ENCODE results near the gene CCDC175. TPM values are rescaled to one million over a fixed set of nuclear protein-coding genes. Genes with fewer than 3 reads are reported as not detected.

CCDC175 gene
- total and polyA plus RNA-seq, 2 donors (not counting 3 experiments of a cell fraction or from before 2014, with no cell fraction given), result not detected

DNA sequence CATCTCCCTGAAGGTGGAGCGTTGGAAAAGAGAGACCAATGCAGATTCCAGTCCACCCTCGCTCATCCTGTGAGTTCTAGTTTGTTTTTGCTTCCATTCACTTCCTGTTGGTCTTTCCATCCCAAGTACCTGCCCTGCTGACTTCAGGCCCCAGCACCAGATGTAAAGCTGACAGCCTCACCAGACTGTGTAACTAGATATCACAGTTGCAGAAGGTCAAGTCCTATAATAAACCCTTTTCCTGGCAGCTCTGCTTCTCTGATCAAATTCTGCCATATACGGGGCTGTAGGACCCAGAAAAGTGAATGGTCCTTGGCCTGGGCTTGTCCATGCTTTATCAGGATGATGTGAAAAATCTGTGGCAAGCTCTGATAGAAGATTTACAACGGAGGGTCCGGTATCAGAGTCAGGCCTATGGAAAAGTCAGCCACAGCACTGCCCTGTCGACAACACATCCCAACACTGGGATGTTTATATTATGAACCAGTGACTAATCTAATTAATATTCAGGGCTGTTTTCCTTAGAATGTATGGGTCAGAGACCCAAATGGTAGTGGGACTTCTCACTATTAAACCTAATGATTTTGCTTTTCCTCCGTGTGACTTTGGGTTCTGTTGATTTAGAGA lies 42.1 kb downstream of the CCDC175 start:
- Histone ChIP-seq H3K79me2 (ENCODE audit: control insufficient read depth, insufficient read depth, low read length) (no peaks in the 10 kb centered on the region), H3K36me3 (ENCODE audit: control insufficient read depth in 2 of 2, extremely low read depth in 1 of 2, insufficient read depth in 2 of 2, low read length in 2 of 2) (no peaks in the 10 kb centered on the region), H3K9ac (replicated peaks; ENCODE audit: extremely low read depth, insufficient read depth, low read length) (no peak overlapping the region), H3K4me3 (replicated peaks in 1 of 3; ENCODE audit: insufficient read depth in 1 of 3, low read depth in 1 of 3, low read length in 3 of 3) (no peak overlapping the region), H3K27ac (ENCODE audit: insufficient read depth, low read depth, low read length) (no peak overlapping the region), H3K9me1 (replicated peaks; ENCODE audit: control insufficient read depth, extremely low read depth, insufficient read depth, low read length) (no peaks in the 10 kb centered on the region), H3K9me3 (replicated peaks; ENCODE audit: control insufficient read depth, insufficient read depth, low read length) (no peaks in the 10 kb centered on the region), H3K4me2 (ENCODE audit: insufficient read depth, low read length) (no peak overlapping the region), H4K20me1 (replicated peaks; ENCODE audit: control insufficient read depth, extremely low read depth, insufficient read depth, low read length) (no peaks in the 10 kb centered on the region), H3K27me3 (ENCODE audit: control insufficient read depth in 2 of 2, insufficient read depth in 2 of 2, low read length in 2 of 2) (peaks cover 0 to 6% of the 10 kb centered on the region in 2 experiments), H3K4me1 (ENCODE audit: control insufficient read depth, extremely low read depth, insufficient read depth, low read length) (no peaks in the 10 kb centered on the region), H2AFZ (ENCODE audit: low read depth, low read length) (no peak overlapping the region)
- intact Hi-C loops (cut with micrococcal nuclease), result no loop called here
- FAIRE-seq, result no peak
- TF ChIP-seq POLR2AphosphoS5 (IDR thresholded peaks at IDR 0.05; ENCODE audit: insufficient read depth, low read depth, low read length) (no peak), MYC (IDR thresholded peaks at IDR 0.05; ENCODE audit: low read depth, low read length) (no peak)
- TF ChIP-seq, protein P1, sequence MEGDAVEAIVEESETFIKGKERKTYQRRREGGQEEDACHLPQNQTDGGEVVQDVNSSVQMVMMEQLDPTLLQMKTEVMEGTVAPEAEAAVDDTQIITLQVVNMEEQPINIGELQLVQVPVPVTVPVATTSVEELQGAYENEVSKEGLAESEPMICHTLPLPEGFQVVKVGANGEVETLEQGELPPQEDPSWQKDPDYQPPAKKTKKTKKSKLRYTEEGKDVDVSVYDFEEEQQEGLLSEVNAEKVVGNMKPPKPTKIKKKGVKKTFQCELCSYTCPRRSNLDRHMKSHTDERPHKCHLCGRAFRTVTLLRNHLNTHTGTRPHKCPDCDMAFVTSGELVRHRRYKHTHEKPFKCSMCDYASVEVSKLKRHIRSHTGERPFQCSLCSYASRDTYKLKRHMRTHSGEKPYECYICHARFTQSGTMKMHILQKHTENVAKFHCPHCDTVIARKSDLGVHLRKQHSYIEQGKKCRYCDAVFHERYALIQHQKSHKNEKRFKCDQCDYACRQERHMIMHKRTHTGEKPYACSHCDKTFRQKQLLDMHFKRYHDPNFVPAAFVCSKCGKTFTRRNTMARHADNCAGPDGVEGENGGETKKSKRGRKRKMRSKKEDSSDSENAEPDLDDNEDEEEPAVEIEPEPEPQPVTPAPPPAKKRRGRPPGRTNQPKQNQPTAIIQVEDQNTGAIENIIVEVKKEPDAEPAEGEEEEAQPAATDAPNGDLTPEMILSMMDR (IDR thresholded peaks at IDR 0.05; ENCODE audit: extremely low read depth in 1 of 2, insufficient read depth in 1 of 2, low read depth in 1 of 2, low read length in 2 of 2), result no peak
- DNase-seq (ENCODE audit: low read depth, low spot score), result no peak
- dilution Hi-C loops (cut with MboI; ENCODE audit: extremely low pct_ligation_motif_present, low sequenced_read_pairs), result no loop called here
- POLR2A ChIA-PET, result no interaction called here
- BruUV-seq (replicated peaks), result no TSS peak
- CTCF ChIA-PET, result interaction anchor here (1.0 kb wide), 1 partner anchor 27 kb away, joined by 4 read pairs; no protein-coding TSS in a partner anchor

DNA sequence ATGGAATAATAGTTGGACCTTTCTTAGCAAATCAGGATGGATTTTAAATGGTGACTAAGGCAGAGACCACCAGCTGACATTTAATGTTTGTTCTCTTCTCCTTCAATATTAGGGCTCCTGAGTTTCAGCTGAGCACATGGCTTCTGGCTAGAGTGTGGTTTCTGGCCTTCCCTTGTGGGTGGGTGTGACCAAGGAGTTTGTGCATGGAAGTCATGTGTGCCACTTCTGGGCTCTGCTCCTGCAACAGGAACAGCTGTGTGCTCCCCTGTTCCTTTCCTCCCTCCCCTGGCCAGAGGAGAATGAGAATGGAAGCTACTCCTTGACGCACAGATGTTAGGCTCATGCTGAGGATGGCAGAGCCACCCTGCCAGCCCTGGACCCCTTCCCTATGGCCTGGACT lies 44.2 kb downstream of the CCDC175 start:
- Histone ChIP-seq H3K4me2 (ENCODE audit: insufficient read depth, low read length) (no peak overlapping the region), H3K9ac (replicated peaks; ENCODE audit: extremely low read depth, insufficient read depth, low read length) (no peak overlapping the region), H3K36me3 (ENCODE audit: control insufficient read depth in 2 of 2, extremely low read depth in 1 of 2, insufficient read depth in 2 of 2, low read length in 2 of 2) (no peaks in the 10 kb centered on the region), H3K4me3 (replicated peaks in 1 of 3; ENCODE audit: insufficient read depth in 1 of 3, low read depth in 1 of 3, low read length in 3 of 3) (no peak overlapping the region), H3K79me2 (ENCODE audit: control insufficient read depth, insufficient read depth, low read length) (no peaks in the 10 kb centered on the region), H3K27ac (ENCODE audit: insufficient read depth, low read depth, low read length) (no peak overlapping the region), H3K27me3 (ENCODE audit: control insufficient read depth in 2 of 2, insufficient read depth in 2 of 2, low read length in 2 of 2) (peaks cover 0 to 5% of the 10 kb centered on the region in 2 experiments), H3K4me1 (ENCODE audit: control insufficient read depth, extremely low read depth, insufficient read depth, low read length) (no peaks in the 10 kb centered on the region), H4K20me1 (replicated peaks; ENCODE audit: control insufficient read depth, extremely low read depth, insufficient read depth, low read length) (no peaks in the 10 kb centered on the region), H2AFZ (ENCODE audit: low read depth, low read length) (no peak overlapping the region), H3K9me1 (replicated peaks; ENCODE audit: control insufficient read depth, extremely low read depth, insufficient read depth, low read length) (no peaks in the 10 kb centered on the region), H3K9me3 (replicated peaks; ENCODE audit: control insufficient read depth, insufficient read depth, low read length) (no peaks in the 10 kb centered on the region)
- FAIRE-seq (no peak), DNase-seq (ENCODE audit: low read depth, low spot score) (no peak)
- intact Hi-C loops (cut with micrococcal nuclease), result no loop called here
- no peak for TF ChIP-seq FOS (IDR thresholded peaks at IDR 0.05; ENCODE audit: borderline replicate concordance, insufficient read depth, low read length)
- TF ChIP-seq GATA2 (IDR thresholded peaks at IDR 0.05; ENCODE audit: insufficient read depth, insufficient read length, low read depth, low read length), result no peak
- TF ChIP-seq EZH2 (IDR thresholded peaks at IDR 0.05; ENCODE audit: borderline replicate concordance, low read depth, low read length, severe bottlenecking), result no peak
- TF ChIP-seq POLR2AphosphoS5 (IDR thresholded peaks at IDR 0.05; ENCODE audit: insufficient read depth, low read depth, low read length), result no peak
- TF ChIP-seq, protein P2, sequence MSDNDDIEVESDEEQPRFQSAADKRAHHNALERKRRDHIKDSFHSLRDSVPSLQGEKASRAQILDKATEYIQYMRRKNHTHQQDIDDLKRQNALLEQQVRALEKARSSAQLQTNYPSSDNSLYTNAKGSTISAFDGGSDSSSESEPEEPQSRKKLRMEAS (IDR thresholded peaks at IDR 0.05; ENCODE audit: insufficient read depth, insufficient read length), result no peak
- dilution Hi-C loops (cut with MboI; ENCODE audit: extremely low pct_ligation_motif_present, low sequenced_read_pairs), result no loop called here
- CTCF ChIA-PET, result interaction anchor here (1.2 kb wide), 1 partner anchor 20 kb away, joined by 3 read pairs; no protein-coding TSS in a partner anchor
- POLR2A ChIA-PET, result no interaction called here
- BruUV-seq (replicated peaks), result no TSS peak

Measured in endothelial cell of umbilical vein (primary cell).